A673 (cell line): ENCODE results near the gene EPHA5.

ENCODE experiments used
- EZH2 ChIP-seq: fragments of 200-600 bp; sonication (generic); IDR thresholded peaks from 2 replicates; pipeline ENCODE4 v1.6.1; 2017; ENCODE audit warnings: borderline replicate concordance, low read depth, mild to moderate bottlenecking, mixed read lengths, antibody characterized with exemption, low read length; ENCODE audit not compliant: poor library complexity, severe bottlenecking
- TF ChIP-seq, protein P1 (sequence below): fragments of 300-800, 200-600 bp; sonication (generic); conservative IDR thresholded peaks from 2 replicates; pipeline ENCODE4 v1.5.1; 2017; ENCODE audit warnings: low read depth, mild to moderate bottlenecking, antibody characterized with exemption, low read length, moderate library complexity, mixed read lengths

DNA sequence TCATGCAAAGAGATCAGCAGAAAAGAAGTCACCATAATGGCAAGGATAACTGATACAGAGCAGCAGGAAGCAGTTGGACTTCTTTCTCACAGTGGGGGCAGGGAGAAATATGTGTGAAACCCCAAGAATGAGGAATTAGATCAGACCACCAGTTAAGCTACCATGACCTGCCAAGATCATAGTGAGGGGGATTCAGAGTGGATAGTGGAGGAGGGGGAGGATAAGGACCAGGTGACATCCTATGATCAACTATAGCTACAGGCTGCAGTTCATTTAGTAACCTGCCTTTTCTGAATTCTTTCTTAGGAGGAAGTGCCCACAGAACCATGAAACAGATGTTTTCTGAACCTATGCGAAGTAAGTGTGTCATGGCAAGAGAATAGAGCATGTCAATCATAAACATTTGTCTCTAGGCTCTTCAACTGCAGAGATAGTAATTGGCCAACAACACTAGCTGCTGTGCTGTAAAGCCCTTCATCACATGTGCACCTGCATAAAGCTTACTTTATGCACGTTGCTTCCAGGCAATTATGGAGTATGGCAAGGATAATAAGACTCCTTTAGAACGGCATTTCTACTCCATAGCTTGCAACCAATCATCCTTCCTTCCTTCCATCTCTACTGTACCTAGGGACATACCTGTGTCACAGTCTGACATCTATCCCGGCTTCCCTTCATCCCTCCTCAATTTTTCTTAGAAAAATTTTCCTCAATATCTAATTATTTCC is 329.7 kb downstream of the EPHA5 start:
- TF ChIP-seq, protein P1, sequence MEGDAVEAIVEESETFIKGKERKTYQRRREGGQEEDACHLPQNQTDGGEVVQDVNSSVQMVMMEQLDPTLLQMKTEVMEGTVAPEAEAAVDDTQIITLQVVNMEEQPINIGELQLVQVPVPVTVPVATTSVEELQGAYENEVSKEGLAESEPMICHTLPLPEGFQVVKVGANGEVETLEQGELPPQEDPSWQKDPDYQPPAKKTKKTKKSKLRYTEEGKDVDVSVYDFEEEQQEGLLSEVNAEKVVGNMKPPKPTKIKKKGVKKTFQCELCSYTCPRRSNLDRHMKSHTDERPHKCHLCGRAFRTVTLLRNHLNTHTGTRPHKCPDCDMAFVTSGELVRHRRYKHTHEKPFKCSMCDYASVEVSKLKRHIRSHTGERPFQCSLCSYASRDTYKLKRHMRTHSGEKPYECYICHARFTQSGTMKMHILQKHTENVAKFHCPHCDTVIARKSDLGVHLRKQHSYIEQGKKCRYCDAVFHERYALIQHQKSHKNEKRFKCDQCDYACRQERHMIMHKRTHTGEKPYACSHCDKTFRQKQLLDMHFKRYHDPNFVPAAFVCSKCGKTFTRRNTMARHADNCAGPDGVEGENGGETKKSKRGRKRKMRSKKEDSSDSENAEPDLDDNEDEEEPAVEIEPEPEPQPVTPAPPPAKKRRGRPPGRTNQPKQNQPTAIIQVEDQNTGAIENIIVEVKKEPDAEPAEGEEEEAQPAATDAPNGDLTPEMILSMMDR, result no peak
- no peak for TF ChIP-seq EZH2
